Fibroblast of pulmonary artery (primary cell): ENCODE results near the gene EHBP1.

Source experiments
- DNase-seq: peaks from one replicate; pipeline ENCODE4 v3.0.0-alpha.2; 2010; ENCODE audit warnings: low read depth
- H3K4me3 ChIP-seq: replicated peaks from 2 replicates; pipeline ENCODE4 v1.5.1; 2011; ENCODE audit warnings: low read depth, mild to moderate bottlenecking, control low read depth, low read length, moderate library complexity
- TF ChIP-seq, protein P1 (sequence below): IDR thresholded peaks from 2 replicates; pipeline ENCODE4 v1.5.1; 2011; ENCODE audit warnings: mild to moderate bottlenecking, control low read depth, low read length, inconsistent platforms; ENCODE audit errors: missing control alignments

The EHBP1 gene

GRCh38 chr2:63047321-63048279 lies 342.1 kb downstream of the EHBP1 start:
- no peak overlapping the region for H3K4me3 ChIP-seq
- TF ChIP-seq, protein P1, sequence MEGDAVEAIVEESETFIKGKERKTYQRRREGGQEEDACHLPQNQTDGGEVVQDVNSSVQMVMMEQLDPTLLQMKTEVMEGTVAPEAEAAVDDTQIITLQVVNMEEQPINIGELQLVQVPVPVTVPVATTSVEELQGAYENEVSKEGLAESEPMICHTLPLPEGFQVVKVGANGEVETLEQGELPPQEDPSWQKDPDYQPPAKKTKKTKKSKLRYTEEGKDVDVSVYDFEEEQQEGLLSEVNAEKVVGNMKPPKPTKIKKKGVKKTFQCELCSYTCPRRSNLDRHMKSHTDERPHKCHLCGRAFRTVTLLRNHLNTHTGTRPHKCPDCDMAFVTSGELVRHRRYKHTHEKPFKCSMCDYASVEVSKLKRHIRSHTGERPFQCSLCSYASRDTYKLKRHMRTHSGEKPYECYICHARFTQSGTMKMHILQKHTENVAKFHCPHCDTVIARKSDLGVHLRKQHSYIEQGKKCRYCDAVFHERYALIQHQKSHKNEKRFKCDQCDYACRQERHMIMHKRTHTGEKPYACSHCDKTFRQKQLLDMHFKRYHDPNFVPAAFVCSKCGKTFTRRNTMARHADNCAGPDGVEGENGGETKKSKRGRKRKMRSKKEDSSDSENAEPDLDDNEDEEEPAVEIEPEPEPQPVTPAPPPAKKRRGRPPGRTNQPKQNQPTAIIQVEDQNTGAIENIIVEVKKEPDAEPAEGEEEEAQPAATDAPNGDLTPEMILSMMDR, result no peak
- DNase-seq, result no peak

DNA sequence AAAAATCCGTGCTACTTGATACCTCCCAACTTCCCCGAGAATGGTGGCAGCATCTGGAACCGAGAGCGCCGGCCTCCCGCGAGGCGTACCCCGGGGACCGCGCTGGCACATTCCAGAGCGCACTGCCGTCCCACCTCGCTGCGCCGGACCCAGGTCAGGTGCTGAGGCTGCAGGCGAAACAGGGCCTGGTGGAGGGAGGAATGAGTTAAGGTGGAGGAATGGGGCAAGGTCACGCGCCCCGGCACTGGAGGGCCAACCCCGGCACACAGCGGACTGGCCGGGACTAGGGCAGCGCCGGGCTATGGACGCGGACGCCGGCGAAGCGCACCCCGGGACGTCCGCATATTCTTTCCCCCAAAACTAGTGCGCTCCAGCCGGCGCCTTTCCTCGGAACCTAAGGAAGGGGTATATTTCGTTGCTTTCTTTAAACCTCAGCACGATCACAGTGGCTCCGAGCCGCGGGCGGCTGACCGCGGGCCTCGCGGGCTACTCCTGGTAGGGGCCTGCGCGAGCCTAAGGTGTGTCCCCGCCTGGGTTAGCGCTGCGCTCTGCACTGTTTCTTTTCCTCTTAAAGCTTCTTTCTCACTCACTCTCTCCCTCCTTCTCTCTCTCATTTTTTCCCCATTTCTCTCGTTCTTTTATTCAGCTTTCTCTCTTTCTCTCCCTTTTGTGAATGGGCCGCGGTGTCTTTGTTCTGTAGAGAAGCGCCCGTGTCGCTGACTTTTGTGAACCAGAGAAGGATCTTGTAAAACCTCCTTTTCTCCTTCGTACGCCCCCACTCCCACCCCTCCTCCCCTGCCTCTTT lies 343.1 kb downstream of the EHBP1 start:
- H3K4me3 ChIP-seq, result no peak overlapping the region
- no peak for DNase-seq
- TF ChIP-seq, protein P1, result no peak

- TF ChIP-seq, protein P1, result no peak
- no peak for DNase-seq
- H3K4me3 ChIP-seq, result peak overlapping the region; percentile 60
These were observed 343.9 kb downstream of the EHBP1 start for GRCh38 chr2:63049211-63049969.

GRCh38 chr2:63049970-63050333 lies 344.4 kb downstream of the EHBP1 start:
- peak; percentile 20 for DNase-seq
- peak overlapping the region; percentile 60 for H3K4me3 ChIP-seq
- TF ChIP-seq, protein P1, result no peak

DNA sequence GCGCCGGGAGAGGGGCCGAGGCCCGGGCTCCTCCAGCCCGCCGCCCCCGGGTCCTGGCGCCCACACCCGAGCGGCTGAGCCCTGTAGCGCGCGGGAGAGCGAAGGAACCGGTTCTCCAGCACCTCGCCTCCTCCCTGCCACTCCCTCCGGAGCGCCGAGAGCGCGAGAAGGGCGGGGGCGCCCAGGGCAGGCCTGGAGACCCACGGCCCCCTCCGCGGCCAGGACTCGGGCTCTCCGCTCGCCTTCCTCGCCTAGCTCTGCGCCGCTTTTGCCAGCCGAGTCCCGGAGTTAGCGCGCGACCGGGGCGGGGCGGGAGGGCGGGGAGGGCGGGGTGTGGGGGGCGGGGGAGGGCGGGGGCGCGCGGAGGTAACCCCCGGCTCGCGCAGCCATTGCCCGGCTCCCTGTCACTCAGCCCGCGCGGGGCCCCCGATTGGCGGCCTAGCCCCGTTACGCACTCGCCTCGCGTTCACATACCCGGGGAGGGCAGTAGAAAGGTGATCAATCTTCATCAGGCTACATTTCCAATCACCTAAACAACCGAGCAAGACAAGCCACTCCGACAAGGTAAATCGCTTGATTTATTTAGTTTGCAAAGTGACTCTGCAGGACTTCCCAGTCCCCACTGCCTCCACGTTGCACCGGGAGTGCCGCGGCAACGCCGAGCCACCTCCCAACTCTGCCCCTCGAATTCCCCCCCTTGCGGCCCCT lies 345.0 kb downstream of the EHBP1 start, which contains the start of gene OTX1:
Gene OTX1, plus strand, starts transcription at position 497 of the 708 bp plus-strand sequence. CDS start 2,161 bp downstream, outside the sequence.
- TF ChIP-seq, protein P1, result no peak
- H3K4me3 ChIP-seq, result peak within 1 kb of the TSS; percentile 60
- peak; percentile 46 for DNase-seq
